Body of pancreas (tissue), 4 donors: ENCODE results near the gene CACNA1S.

ENCODE experiments used
- CTCF ChIP-seq, 7 experiments: fragments of 450-650 bp in 4 of 7; fragments of 200-600 bp in 3 of 7; sonication (generic) in 3 of 7; IDR thresholded peaks; one replicate each; pipeline ENCODE4 v1.5.1; 2016 to 2019; ENCODE audit warnings: antibody characterized with exemption in 7 of 7
- POLR2A ChIP-seq, 3 donors: fragments of 450-650 bp; IDR thresholded peaks; one replicate each; pipeline ENCODE4 v1.6.1; 2016; ENCODE audit warnings: antibody characterized with exemption in 3 of 3, mild to moderate bottlenecking in 2 of 3

DNA sequence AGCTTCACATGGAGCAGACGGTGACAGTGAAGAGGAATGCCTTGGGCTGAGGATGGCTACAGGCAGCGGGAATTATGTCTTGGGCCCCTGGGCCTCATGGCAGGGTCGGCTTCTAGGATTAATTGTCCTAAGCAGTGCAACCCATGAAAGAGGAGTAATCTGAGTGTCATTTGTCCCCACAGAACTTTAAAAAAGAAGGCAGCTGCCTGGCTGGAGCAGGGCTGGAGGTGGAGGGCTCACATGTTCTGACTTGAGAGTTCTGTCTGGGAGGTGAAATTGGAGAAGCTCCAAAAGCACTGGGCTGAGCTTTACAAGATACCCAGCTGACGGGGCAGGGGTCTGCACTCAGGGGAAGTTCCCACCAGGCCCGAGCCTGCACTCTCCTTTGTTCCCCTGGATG lies 22.6 kb downstream of the CACNA1S start:
- no peak for TF ChIP-seq CTCF (IDR thresholded peaks at IDR 0.05)
- no peak for TF ChIP-seq POLR2A (IDR thresholded peaks at IDR 0.05)
